Lower leg skin (tissue), 3 donors: ENCODE data around the gene ZBTB16.

ENCODE experiments used
- CTCF ChIP-seq, 3 donors: fragments of 450-650 bp; IDR thresholded peaks; one replicate each; pipeline ENCODE4 v1.5.1; 2016; ENCODE audit warnings: antibody characterized with exemption in 3 of 3, mild to moderate bottlenecking in 3 of 3, moderate library complexity in 2 of 3
- POLR2A ChIP-seq, 2 donors: fragments of 450-650 bp; IDR thresholded peaks; one replicate each; pipeline ENCODE4 v1.6.1; 2016 to 2017; ENCODE audit warnings: antibody characterized with exemption in 2 of 2, mild to moderate bottlenecking in 1 of 2, moderate library complexity in 1 of 2

GRCh38 chr11:114291381-114291780, 231.9 kb downstream of the ZBTB16 start:
- no peak for TF ChIP-seq CTCF (IDR thresholded peaks at IDR 0.05)
- no peak for TF ChIP-seq POLR2A (IDR thresholded peaks at IDR 0.05)
